Testis (tissue), 2 donors: ENCODE data around the gene EXOC4.

ENCODE experiments used
- POLR2A ChIP-seq: fragments of 450-650 bp; IDR thresholded peaks from one replicate; pipeline ENCODE4 v1.6.1; 2017; ENCODE audit warnings: antibody characterized with exemption, mild to moderate bottlenecking, moderate library complexity
- TF ChIP-seq, protein P1 (sequence below), 3 experiments: fragments of 450-650 bp in 2 of 3; fragments of 200-600 bp in 1 of 3; sonication (generic) in 1 of 3; IDR thresholded peaks; one replicate each; pipeline ENCODE4 v1.5.1; 2016 to 2019; ENCODE audit warnings: antibody characterized with exemption in 3 of 3, mild to moderate bottlenecking in 2 of 3, moderate library complexity in 1 of 3

DNA sequence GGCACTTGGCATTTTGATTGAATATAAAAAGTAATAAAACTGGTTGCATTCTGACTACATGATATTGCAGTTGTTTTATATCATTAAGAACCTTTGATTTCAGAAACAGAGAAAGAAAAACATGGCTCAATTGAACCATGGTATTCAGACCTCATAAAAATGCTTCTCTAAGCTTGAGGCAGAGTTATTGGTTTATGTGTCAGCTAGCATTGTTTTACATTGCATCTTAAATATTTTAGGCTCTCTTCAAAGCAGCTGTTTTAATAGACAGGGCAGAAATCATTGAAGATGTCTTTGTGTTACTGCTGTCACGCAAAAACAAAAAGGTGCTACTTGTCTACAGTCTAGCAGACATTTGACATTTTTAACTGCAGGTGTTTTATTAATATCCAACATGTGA lies 299.2 kb downstream of the EXOC4 start:
- TF ChIP-seq, protein P1, sequence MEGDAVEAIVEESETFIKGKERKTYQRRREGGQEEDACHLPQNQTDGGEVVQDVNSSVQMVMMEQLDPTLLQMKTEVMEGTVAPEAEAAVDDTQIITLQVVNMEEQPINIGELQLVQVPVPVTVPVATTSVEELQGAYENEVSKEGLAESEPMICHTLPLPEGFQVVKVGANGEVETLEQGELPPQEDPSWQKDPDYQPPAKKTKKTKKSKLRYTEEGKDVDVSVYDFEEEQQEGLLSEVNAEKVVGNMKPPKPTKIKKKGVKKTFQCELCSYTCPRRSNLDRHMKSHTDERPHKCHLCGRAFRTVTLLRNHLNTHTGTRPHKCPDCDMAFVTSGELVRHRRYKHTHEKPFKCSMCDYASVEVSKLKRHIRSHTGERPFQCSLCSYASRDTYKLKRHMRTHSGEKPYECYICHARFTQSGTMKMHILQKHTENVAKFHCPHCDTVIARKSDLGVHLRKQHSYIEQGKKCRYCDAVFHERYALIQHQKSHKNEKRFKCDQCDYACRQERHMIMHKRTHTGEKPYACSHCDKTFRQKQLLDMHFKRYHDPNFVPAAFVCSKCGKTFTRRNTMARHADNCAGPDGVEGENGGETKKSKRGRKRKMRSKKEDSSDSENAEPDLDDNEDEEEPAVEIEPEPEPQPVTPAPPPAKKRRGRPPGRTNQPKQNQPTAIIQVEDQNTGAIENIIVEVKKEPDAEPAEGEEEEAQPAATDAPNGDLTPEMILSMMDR (IDR thresholded peaks at IDR 0.05) = no peak
- no peak for TF ChIP-seq POLR2A
